ENCODE data around the gene MKLN1. TPM values are rescaled to one million over a fixed set of nuclear protein-coding genes. Genes with fewer than 3 reads are reported as not detected.
"Not testable (repeated sequence)": the region's sequence is repeated elsewhere in the genome, so short reads cannot be mapped to it uniquely, and the experiment has no call there.

MKLN1 gene
- total RNA-seq, 1 donor from 2014 or later: 36.9 TPM

DNA sequence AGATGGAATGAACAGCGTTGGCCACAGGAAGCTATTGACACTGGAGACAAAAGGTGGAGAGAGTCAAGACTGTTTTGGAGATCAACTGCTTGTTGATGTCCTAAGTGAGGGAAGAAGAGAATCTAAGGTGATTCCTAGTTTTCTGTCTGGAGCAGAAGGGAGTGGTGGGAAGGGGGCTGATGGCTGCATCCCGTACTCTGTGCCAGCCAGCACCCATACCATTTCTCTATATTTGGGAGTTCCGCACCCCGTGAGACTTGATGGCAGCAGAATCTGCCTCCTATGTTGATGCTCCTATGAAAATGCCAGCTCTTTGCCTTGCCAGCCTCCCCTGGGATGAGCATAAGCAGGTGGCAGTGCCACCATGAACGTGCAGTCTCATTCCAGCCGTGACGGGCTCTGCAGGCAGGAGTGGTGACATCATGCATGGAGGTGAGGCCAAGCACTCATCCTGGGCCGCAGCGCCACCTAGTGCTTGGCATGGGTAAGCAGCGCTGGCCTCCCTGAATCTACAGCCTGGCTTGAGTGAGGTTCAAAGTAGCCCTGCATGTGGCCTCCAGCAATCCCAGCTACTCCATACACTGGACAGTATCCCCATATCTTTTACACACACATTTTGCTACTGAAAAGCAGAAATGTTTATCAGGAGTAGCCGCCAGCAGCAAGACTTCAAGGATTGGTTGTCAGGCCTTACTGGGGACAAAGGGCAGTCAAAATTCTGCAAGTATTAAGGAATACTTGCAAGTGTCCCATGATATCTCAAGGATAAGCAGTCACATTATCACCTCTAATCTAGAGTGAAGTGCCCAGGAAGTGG, 185.8 kb downstream of the MKLN1 start:
- intact Hi-C loops (cut with micrococcal nuclease): loop anchor here (1.0 to 5.0 kb wide), 2 partner anchors 444 to 616 kb away; no protein-coding TSS in a partner anchor

DNA sequence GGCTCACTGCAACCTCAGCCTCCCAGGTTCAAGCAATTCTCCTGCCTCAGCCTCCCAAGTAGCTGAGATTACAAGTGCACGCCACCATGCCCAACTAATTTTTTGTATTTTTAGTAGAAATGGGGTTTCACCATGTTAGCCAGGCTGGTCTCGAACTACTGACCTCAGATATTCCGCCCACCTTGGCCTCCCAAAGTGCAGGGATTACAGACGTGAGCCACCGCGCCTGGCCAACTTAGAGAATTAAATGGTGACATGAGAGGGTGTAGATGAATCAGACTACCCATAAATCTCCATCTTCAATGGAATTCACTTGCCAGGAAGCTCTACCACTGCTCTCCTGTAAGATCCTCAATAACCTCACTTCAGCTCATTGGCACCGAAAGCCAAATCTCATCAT, 187.8 kb downstream of the MKLN1 start:
- intact Hi-C loops (cut with micrococcal nuclease): not testable (repeated sequence)

DNA sequence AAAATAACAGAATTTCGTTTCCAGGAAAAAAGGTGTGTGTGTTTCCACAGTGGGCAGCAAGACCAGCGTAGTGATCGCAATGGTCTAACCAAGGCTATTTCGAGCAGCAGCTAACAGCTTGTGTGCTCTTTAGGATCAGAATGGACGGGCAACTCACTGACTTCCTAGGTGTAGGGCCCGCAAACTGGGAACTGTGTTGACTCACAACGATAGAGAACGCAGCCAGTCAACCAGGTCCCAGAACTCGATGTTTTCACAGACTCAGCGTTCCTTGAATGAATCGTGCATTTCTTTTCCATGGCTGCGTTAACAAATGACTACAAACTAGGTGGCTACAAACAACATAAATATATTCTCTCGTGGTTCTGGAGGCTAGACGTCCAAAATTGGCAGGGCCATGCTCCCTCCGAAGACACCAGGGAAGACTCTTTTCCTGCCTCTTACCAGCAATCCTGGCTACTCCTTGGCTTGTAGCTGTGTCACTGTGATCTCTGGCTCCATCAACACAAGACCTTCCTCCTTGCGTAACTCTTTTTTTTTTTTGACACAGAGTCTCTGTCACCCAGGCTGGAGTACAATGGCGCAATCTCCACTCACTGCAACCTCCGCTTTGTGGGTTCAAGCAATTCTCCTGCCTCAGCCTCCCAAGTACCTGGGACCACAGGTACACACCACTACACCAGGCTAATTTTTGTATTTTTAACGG, 189.7 kb downstream of the MKLN1 start:
- intact Hi-C loops (cut with micrococcal nuclease): no loop called here

DNA sequence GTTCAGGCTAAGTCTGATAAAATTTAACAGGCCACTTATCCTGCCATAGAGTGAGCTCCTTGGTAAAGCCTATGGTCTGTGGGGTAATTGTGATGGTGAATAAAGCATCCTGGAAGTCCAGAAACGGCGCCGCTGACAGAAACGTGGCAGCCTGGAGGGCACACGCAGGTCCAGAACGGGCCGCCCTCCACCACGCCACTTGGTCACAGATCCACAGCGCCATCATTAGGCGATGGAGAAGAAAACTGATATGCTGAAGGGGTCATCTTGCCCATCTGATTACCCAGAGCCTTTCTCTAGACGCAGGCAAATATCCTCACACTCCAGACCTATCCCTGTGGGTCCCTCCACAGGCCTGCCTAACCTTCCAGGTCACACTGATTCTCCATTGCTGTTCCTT, 190.9 kb downstream of the MKLN1 start:
- intact Hi-C loops (cut with micrococcal nuclease): no loop called here

DNA sequence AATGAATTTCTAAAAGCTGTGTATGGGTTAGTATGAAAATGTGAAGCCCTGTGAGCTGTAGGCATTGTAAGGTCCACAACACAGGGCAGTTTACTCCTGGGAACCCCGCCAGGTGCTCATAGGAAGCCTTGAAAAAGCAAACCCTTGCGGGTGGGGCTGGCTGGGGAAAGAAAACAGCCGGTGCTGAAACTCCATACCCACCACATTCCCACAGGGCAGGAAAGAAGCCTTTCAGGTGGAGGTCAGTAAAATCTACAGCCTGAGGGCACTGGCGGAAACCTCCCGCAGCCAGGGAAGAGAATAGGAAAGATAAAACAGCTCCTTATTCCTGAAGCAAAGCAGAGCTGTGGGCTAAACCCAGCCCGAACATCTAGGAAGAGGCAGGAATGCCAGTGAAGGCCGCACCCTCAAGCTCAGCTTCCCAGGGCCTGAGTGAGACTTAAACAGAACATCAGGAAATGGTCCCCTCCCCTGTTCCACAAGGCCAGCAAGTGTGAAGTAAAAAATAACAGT, 194.0 kb downstream of the MKLN1 start:
- intact Hi-C loops (cut with micrococcal nuclease): no loop called here

DNA sequence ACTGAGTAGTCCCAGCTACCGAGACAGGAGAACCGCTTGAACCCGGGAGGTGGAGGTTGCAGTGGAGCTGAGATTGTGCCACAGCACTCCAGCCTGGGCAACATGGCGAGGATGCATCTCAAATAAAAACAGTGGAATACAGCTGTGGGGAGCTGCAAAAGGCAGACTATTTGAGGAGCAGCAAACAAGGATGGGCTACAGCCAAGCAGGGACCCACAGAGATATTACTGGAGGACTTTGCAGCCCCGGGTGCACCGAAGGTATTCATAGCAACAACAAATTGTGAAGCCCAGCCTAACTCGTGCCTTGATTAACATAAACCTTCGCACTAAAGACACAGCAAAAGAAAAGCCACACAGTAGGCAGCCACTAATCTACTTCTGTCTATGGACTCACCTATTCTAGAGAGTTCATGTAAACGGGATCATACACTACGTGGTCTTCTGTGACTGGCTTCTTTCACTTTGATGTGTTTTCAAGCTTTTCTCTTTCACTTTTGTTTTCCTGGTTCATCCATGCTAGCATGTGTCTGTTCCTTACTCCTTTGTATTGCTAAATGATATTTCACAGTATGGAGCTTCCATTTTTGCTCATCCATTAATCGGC, 194.8 kb downstream of the MKLN1 start:
- intact Hi-C loops (cut with micrococcal nuclease): no loop called here

DNA sequence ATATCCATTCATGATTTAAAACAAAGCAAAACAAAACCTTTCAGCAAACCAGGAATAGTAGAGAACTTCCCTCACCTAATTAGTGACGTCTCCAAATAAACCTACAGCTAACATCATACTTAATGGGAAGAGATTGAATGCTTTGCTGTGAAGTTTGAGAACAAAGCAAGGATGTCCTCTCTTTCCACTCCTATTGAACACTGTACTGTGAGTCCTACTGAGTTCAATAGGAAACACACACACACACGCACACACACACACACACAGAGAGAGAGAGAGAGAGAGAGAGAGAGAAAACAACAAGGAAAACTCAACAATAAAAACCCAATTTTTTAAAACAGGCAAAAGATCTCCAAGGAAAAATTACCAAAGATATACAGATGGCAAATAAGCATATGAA, 196.4 kb downstream of the MKLN1 start:
- intact Hi-C loops (cut with micrococcal nuclease): no loop called here

DNA sequence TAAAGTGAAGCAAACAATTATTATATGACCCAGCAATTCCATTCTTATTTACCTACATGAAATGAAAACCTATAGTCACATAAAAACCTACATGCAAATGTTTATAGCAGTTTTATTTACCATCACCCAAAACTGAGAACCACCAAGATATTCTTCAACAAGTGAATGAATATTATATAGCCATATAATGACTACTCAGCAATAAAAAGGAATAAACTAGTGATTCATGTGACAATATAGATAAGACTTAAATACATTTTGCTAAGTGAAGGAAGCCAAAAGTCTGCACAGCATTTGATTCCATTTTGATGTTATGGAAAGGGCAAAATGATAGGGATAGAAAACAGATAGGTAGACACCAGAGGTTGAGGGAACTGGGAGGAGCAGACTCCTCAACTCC, 197.0 kb downstream of the MKLN1 start:
- intact Hi-C loops (cut with micrococcal nuclease): no loop called here

DNA sequence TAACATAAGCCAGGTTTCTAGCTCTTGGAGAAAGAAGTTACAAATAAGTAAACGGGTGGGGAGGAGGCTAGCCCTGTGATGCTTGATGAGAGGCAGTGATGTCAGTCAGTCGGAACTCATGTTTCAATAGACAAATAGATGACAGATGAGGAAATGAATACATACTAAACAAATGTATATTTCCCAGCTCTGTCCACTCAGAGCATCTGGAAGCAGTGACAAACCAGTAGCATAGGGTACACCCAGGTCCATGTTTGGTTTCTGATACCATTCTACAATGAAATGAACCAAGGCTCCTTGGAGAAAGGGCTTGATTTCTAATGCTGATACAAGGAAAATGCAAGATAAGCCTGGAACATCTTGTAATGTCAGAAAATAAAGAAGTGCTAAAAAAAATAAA, 198.1 kb downstream of the MKLN1 start:
- intact Hi-C loops (cut with micrococcal nuclease): no loop called here

DNA sequence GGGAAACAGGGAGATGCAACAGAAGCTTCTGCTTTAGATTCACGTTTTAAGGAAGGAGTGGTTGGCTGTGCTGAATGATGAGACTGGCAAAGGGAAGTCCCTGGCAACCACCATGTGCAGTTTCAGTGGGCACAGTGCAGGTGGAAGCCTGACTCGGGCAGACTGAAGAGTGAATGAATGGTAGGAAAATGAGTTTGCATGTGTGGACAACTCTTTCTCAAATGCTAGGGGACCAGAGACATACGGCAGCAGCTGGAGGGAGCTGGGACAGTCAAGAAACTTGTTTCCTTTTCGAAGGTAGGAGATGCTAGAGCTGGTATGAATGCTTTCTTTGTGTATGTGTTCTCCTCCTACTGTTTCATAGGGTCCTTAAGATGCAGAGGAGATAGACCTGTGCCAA, 199.8 kb downstream of the MKLN1 start:
- intact Hi-C loops (cut with micrococcal nuclease): no loop called here

DNA sequence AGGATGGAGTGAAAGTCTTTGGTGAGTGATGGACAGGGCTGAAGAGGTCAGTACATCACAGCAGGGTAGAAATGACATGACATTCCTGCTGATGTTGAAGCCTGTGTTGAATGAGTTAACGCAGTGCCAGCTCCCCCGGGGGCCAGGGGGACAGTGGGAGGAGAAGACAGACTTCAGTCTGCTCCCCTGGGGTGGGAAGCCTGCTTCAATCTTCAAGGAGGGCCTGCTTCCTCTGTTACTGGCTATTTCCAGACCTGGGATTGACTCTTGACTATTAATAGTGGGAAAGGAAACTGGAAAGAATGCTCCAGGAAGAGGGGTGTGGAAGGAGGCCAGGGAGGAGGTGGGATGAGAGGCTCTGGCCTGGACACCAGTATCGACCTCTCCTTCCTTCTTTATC, 201.5 kb downstream of the MKLN1 start:
- intact Hi-C loops (cut with micrococcal nuclease): no loop called here

DNA sequence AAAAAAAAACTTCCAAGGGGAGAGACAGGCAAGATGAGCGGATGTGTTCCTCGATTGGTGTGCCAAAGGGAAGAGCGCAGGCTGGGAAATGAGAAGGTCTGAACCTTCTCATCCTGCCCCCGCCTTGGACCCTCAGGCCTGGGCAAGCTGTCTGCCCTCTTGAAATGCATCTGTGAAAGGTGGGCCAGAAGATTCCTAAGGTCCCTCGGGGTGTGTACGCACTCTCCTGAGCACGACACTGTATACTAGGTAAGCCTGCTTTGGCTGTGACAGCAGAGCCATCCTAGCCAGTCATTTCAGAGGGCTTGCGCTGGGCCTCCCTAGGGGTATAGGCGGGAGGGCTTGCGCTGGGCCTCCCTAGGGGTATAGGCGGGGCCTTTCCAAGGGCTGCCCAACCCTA, 201.9 kb downstream of the MKLN1 start:
- intact Hi-C loops (cut with micrococcal nuclease): no loop called here

DNA sequence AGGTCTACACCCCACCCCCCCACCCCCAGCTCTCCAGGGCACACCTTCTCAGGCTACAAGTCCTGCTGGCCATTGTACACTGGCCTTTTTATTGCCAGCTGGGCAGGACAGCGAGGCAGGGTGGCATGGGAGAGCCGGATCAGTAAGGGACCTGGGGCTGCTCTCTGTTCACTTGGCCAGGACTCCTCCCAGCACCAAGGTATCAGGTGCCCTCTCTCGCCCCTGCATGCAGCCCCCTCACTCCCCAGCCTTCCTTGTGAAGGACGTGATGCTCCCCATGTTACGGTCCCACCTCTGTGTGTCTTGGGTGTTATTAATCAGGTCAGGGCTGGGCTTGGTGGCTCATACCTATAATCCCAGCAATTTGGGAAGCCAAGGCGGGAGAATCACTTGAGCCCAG, 202.5 kb downstream of the MKLN1 start:
- intact Hi-C loops (cut with micrococcal nuclease): no loop called here

DNA sequence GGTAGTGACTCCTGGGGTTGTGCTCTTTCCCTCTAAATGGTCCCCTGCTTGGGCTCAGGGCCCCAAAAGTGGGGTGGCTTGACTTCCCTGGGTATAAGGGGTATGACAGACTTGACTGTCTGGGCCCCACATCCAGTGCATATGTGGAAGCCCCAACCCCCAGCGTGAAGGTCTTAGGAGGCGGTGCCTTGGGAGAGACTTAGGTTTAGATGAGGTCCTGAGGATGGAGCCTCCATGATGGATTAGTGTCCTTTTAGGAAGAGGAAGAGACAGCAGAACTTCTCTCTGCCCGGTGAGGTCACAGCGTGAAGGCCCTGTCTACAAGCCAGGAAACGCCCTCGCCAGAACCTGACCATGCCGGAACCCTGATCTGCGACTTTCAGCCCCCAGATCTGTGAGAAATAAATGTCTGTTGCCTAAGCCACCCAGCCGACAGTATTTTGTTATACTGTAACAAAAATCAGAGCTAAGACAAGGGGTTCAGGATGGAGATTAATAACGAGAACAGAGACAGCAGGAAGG, 205.0 kb downstream of the MKLN1 start:
- intact Hi-C loops (cut with micrococcal nuclease): no loop called here

DNA sequence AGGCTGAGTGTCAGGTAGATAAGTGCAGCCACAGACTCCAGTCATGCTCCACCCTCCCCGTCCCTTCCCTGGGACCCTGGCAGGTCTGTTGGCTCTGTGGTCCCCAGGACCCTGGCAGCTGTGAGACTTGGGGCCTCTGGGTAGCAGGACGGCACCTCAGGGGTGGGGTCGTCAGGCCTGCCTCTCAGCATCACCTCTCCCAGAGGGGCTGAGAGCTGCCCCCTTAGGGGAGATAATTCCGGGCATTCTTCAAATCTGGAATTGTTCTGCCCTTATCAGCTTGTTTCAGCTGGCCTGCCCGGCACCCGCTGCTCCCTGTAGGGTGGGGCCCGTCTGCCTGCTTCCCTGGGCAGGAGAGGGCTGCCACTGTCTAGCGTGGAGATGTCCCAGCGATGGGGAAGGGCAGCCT, 205.5 kb downstream of the MKLN1 start:
- intact Hi-C loops (cut with micrococcal nuclease): no loop called here

DNA sequence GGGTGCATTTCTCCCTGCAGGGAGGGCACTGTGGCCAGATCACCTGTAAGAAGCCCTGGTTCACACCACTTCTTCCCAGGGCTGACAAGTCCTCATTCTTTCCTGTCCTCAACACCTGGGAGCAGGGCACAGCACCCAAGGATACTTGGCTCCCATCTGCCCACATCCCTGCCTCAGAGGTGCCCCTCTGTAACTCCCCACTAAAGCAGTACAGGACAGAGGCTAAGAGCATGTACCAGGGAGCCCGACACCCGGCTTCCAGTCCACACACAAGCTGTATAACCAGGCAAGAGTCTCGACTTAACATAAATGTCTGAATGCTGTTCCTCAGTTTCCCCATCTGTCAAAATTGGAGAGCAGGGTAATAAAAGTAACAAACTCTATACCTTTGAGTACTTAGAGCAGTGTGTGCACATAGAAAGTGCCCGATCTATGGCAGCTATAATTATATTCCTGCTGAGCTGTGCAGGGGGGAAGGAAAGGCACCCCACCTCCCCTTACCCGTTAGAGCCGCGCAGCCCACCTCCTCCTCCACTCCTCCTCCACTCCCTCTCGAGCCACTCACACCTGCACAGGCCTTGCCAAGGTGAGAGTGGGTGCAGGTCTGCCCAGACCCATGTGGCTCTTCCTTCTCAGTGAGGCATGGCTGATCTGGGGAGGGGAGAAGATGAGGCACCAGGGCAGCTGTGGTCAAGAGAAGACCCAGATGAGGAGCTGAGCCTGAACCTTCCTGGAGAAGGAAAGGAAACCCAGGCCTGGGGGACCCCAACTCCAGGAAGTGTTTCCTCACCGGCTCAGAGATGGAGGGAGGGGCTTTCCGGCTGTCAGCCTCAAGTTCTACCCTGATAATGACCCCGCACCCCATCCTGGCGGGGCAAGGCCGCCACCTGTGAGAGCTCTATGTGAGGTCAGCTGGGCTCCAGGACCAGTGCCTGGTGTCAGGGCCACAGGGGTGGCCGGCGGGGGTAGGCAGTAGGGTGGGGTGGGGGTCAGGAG, 206.2 kb downstream of the MKLN1 start:
- intact Hi-C loops (cut with micrococcal nuclease): no loop called here

DNA sequence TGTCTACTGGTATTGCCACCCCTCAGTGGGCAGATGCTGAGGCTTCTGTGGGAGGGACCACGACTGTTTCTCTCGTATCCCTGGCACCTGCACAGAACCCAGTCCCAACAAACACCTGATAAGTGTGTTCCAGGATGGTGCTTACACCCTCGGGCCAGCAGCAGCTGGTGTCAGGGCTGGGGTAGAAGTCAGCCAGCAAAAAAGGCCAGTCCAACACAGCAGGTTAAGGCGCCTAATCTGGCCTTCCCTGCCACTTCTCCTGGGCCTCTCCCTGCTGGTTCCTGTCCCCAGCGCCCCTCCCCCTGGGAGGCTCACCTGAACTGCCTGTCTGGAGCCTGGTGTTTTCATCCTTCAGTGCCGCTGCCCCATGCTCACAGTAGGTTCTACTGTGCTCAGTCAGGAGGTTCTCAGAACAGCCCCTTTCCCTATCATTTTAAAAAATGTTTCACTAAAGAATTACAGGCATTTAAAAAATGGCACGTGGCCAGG, 208.7 kb downstream of the MKLN1 start:
- intact Hi-C loops (cut with micrococcal nuclease): no loop called here

DNA sequence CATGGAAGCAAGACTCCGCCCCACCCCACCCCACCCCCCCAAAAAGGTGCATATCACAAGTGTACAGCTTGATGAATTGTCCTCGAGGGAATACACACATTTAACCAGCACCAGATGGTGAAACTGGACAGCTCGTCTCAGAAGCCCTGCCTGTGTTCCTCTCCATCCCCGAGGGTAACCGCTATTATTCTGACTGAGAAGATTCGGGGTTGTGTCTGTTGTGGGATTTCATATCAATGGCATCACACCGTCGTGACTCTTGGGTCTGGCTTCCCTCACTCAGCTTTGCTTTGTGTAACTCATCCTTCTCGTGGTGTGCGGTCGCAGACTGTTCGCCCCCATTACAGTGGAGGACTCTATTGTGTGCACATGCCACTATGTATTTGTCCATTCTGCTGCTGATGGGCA, 209.9 kb downstream of the MKLN1 start:
- intact Hi-C loops (cut with micrococcal nuclease): no loop called here

DNA sequence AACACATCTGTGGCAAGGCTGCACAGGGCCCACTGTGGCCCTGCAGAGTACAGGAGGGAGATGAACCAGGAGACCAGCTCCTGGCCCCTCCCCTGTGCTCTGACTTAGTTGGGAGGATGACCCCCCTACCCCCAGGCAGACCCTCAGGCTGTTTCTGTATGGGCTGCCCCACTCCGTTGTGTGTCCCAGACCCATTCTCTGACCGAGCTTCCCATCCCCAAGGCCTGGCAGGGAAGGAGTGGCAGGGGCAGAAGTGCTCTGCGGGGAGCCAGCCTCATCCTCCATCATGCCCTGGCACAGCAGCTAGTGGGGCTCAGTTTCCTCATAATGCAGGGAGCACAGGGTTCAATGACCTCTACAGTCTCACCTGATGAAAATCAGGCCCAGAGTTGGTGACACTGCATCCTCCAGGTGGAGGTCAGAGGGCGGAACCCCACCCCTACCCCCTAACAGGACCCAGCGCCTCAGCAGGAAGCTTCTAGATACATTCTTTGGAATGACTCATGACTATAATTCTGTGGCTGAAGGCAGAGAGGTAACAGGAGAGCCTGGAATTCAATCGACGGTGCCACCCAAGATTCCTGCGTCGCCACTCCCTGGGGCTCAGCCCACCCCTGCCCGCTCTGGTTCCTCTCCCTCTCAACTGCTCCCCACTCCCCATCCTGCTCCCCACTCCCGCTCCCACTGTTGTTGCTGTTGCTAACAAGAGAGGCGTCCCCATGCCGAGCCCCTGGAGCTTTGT, 210.6 kb downstream of the MKLN1 start:
- intact Hi-C loops (cut with micrococcal nuclease): no loop called here

DNA sequence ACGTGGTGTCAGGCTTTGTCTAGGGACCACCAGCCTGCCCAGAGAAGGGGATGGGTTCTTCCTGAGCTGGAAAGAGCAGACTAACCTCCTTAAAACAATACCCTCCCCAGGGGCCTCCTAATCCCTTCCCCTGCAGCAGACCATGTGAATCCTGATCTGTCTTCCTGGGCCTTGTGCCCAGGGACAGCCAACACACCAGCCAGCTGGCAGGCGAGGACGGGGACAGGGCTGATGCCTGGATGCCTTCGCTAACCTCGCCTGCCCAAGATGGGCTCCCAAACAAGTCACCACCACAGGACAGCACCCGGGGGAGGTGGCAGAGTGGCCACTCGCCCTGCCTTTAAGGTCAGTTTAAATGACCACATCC, 211.1 kb downstream of the MKLN1 start:
- intact Hi-C loops (cut with micrococcal nuclease): no loop called here

All from T-helper 2 cell treated with Interferon-gamma antibody and Interleukin-4, amounts not matched to agents 100 ng/mL and 5 ng/mL, for 36 hours (primary cell).